HG02885 (cell line): ENCODE measurements around the gene PDCD1.
"Not testable (repeated sequence)": the region's sequence is repeated elsewhere in the genome, so short reads cannot be mapped to it uniquely, and the experiment has no call there.

Experiments
- ATAC-seq: cut with Tn5 transposase; IDR thresholded peaks from one replicate; pipeline ENCODE4 v1.9.1; 2021; ENCODE audit warnings: mild to moderate bottlenecking; ENCODE audit not compliant: unreplicated experiment, poor library complexity

The PDCD1 gene

DNA sequence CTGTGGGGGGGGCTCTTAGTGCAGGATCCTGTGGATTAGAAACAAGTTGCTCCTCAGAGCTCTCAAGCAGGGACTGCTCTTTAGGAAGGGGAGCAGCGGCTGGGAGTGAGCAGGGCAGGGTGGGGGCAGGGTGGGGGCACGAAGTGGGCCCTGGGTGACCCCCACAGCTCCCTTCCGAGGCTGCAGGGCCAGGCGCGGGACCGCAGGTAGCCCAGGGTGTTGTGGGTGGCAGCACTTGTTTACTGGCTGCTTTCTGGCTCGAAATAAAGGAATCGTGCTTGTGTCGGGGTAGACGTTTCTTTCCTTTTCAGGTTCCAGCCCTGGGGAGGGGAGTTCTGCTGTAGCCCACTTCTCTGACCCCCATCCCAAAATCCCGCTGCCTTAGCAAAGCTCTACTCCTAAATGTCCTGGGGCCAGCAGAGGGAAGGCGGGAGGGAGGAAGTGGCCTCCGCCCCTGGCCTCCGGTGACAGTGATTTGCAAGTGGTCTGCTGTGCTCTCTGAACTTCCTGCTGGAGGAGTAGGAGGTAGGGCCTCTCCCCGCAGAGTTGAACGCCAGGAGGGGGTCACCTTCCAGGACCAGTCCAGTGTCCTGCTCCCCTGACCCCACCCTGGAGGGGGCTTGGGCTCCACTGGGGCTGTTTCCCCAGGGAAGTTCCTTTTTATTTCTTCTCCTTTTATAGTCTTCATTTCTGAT is 41.4 kb downstream of the PDCD1 start:
- ATAC-seq: no peak

DNA sequence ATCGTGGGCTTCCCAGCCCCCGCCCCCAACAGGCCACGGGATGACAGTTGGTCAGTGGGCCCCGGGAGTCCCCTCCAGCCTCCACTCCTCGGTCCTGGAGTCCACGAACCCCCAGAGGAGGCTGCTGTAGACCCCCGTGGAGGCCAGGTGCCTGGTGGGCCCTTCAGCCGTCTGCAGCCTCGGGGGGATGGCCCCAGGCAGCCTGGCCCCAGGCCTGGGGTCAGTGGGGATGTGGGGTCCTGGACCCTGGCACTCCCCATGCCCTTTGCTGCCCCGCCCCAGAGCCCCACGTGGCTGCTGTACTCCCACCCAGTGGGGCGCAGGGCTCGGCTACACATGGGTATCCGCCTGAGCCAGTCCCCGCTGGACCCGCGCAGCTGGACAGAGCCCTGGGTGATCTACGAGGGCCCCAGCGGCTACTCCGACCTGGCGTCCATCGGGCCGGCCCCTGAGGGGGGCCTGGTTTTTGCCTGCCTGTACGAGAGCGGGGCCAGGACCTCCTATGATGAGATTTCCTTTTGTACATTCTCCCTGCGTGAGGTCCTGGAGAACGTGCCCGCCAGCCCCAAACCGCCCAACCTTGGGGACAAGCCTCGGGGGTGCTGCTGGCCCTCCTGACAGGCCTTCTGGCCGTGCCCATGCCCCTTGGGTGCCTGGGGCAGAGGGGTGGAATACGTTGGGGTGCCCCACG is 42.1 kb downstream of the PDCD1 start:
- ATAC-seq: no peak

DNA sequence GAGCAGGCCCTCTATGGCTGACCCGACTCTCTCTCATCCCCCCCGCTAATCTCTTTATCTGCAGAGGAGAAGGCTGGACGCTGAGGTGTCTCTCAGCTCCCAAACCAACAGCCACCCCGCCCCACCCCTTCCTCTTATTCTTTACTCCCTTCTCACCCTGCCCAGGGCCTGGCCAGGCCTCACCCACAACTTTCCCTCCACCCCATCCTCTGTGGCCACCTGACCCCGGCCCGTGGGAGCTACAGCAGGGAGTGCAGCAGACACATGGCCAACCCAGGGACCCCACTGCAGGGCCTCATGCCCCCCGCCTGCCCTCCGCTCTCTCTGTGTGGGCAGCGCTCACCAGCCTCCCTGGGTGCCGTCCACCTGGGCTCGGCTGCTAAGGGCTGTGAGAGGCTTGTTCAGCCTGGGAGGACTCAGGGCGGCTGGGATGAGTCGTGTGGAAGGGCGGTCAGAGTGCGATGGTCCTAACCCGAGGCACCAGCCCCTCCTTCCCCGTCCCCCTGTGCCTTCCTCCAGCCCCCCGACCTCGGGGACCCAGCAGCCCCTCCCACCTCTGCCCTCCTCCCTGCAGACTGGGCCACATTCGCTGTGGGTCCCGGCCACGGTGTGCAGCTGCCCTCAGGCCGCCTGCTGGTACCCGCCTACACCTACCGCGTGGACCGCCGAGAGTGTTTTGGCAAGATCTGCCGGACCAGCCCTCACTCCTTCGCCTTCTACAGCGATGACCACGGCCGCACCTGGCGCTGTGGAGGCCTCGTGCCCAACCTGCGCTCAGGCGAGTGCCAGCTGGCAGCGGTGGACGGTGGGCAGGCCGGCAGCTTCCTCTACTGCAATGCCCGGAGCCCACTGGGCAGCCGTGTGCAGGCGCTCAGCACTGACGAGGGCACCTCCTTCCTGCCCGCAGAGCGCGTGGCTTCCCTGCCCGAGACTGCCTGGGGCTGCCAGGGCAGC is 42.9 kb downstream of the PDCD1 start:
- no peak for ATAC-seq

DNA sequence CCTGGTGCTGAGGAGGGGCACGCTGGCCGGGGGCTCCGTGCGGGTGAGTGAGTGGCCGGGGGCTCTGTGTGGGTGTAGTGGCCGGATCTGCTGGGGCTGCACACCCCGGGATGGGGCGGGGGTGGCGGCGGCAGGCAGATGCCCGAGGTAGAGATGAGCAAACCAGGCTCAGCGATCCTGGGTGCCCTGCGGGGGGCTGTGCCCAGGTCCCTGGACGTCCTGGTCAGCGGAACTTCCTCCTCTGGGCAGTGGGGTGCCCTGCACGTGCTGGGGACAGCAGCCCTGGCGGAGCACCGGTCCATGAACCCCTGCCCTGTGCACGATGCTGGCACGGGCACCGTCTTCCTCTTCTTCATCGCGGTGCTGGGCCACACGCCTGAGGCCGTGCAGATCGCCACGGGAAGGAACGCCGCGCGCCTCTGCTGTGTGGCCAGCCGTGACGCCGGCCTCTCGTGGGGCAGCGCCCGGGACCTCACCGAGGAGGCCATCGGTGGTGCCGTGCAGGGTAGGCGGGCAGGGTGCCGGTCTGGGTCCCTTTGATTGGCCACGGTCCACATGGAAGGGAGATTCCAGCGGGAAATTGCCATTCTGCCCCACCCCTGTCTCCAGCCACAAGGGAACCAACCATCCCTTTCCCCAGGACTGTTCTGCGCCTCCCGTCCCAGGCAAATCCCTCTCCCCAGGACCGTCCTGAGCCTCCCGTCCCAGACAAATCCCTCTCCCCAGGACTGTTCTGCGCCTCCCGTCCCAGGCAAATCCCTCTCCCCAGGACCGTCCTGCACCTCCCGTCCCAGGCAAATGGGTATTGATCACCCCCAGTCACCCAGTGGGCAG is 43.8 kb downstream of the PDCD1 start:
- ATAC-seq: no peak

DNA sequence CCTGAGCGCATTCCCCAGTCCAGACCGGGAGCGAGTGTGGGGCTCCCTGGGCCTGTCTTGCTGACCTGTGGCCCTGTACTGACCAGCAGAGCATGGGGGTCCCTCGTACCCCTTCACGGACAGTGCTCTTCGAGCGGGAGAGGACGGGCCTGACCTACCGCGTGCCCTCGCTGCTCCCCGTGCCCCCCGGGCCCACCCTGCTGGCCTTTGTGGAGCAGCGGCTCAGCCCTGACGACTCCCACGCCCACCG is 44.4 kb downstream of the PDCD1 start:
- ATAC-seq: no peak

DNA sequence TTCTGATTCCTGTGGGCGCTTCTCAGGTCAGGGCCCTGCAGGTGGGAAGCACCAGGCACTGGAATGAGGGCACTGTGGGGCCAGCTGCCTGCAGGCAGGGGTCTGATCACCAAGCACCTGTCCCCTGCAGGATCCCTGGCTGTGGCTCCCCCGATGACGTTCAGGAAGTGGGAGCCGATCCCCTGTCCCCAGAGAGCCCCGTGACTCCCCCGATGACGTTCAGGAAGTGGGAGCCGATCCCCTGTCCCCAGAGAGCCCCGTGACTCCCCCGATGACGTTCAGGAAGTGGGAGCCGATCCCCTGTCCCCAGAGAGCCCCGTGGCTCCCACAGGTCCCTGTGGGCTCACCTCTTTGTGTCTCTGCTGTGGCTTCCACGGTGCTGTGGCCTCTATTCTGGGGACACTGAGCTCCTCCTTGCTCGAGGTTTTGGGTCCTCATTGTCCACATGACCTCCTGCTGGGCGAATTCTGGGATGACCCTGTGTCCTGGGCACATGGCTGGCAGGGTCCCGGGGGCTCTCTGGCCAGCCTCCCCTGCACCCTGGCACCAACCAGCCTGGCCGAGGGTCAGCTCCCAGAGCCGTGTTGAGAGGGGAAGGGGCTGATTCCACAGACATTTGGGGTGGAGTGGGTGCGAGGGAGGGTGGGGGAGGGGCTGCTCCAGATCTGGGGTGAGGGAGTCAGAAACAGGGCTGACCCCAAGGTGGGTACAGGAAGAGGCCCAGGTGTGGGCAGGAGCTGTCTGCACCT is 44.9 kb downstream of the PDCD1 start:
- ATAC-seq: no peak

DNA sequence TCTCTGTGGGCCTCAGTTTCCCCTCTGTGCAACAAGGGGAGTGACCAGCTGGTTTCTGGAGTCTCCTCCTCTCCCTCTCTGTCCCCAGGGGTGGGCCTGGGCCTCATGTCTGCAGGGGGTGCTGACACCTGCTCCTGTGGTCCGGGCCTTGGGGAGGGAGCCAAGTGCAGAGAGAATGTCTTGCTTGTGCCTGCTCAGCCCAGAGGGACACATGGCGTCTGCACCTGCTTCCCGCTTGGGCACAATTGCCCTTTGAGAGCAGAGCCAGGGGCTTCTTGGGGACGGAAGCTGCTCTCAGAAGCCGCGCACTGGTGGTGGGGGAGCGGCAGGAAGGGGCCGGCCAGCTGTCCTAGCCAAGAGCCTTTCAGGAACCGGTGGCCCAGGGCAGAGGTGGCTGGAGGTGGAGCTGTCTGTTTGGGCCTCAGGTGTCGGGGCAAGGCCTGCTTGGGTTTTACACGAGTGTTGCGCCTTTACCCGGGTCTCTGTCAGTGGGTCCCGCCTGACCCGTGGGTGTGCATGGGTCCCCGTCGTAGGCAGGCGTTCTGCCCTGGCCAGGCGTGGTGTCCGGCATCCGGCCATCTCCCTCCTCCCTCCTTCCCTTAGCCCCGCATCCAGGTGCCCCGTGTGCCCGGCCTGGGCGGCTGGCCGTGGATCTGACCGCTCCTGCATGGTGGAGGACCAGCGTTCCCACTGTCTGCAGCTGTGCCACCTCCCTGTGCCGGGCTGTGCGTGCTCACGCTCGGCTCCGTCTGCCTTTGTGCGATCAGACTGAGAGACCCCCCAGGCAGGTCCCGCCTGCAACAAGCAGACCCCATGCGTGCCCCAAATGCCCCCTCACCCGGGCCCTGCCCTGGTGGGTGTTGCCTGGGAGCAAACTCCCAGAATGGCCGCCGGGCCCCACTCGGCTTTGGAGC is 45.7 kb downstream of the PDCD1 start:
- no peak for ATAC-seq

DNA sequence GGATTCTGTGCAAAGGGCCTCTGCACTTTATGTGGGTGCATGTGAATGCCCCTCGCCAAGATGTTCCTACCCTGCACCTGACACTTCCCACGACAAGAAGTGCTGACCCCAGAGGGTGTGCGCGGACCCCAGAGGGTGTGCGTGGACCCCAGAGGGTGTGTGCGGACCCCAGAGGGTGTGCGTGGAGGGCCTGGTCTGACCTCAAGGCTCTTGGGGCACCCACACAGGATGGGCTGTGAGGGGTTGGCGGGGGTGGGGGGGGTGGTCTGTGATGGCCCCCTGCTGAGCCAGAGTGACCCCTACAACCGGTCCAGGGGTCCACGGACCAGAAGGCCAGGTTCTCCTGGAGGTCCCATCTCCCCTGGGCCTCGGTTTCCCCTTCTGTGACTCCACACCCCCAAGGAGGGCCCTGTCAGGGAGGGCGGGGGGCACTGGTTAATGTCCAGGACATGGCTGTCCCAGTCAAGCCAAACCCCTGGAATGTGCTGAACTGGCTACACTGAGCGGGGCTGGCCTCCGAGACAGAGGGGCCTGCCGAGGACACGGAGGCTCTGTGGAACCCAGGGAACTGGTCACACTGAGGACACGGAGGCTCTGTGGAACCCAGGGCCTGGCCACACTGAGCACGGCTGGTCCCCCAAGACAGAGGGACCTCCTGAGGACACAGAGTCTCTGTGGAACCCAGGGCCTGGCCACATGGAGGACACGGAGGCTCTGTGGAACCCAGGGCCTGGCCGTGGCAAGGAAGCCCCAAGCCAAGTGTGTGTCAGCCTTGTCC is 46.6 kb downstream of the PDCD1 start:
- ATAC-seq: no peak

DNA sequence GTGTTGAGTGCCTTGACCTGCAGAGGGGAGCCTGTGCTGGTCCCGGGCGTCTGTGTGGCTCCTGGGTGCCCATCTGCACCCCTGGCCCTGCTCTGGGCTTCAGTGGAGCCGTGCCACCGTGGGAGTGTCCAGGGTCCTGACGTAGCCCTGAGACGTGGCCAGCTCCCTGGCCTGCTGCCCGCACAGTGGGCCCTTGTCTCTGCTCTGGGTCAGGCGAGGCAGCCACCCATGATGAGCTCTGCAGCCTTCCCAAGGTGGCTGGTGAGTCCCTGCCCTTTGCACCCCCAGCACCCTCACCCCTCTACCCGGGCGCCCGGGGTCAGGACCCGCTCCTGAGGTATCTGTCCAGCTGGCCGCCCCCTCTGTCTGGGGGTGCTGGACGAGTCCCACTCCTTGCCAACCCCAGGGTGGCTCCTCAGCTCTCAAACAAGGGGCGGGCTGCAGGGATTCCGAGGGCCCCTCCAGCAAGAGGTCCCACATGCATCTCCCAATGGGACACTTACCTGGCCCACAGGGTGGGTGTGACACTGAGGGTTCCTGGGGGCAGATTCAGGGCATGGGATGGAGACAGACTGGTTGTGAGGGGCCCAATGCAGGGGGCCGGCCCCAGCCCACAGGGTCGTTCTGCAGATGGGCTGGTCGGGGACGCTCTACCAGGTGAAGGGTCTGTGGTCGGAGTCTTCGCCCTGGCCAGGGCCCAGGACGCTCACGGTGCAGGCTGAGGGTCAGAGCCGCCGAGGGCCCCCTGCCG is 47.3 kb downstream of the PDCD1 start:
- ATAC-seq: no peak

DNA sequence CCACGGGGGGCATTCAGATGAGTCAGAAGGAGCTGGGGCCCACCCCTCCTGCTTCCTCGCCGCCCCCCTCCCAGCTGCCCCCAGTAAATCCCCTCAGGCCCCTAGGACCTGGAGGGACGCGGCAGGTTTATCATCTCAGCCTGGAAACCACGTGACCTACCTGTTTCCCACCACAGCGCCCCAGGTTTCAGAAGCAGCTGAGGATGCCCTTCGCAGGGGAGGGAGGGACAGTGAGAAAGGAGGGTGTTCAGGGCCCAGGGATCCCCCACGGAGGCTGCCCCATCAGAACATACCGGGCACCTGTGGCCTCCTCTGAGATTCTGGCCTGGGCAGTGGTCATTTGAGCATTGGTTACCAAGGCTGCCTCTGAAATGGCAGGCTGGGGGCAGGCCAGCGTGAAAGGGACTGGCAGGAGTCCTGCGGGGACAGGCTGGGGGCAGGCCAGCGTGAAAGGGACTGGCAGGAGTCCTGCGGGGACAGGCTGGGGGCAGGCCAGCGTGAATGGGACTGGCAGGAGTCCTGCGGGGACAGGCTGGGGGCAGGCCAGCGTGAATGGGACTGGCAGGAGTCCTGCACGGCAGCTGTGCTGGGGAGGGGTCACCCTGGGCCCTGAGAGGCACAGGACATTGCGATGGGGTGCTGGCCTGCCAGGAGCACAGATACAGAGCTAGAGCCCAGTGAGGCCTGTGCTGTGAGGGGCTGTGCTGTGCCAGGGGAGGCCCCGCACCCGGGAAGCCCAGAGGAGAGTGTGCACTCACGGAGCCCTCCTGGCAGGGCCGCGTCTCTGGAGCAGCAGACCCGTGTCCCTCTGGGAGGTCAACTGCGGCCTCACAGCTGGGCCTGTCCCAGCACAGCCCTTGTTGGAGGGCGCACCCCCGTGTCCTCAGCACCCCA is 48.1 kb downstream of the PDCD1 start:
- ATAC-seq: no peak

DNA sequence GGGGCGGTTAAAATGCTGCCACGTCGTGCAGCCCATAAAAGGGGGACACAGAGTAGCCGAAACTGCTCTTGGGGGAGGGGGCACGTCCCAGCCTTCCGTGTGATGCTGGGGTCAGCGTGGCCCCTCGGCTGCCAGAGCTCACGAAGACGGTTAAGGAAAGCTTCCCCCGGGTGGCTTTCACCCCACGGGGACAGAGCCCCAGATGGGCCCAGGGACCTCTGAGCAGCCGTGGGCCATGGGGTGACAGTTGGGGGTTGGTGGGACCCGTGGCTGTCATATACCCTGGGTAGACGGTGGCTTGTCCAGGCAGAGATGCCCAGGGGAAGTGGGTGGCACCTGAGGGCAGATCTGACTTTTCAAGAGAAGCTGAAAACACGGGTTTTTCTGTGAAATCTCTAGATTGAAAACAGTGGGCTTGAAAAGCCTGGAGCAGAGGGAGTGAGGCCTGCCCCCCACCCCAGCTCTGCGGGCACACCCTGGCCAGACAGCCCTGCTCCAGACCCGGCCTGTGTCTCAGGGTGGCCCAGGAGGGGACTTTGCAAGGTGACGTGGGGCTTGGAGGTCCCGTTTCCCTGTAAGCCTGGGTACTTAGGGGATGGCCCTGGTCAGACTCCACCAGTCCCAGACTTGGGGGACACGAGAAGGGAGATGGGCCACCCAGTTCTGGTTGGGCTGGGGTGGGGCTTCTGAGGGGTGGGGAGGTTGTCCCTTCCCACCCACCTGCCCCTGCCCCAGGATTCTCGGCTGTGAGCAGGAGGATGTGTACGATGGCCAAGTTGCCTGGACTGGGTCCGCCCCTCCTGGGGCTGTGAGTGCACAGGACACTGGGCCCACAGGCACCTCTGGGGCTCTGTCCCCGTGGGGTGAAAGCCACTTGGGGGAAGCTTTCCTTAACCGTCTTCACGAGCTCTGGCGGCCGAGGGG is 49.0 kb downstream of the PDCD1 start:
- ATAC-seq: no peak

DNA sequence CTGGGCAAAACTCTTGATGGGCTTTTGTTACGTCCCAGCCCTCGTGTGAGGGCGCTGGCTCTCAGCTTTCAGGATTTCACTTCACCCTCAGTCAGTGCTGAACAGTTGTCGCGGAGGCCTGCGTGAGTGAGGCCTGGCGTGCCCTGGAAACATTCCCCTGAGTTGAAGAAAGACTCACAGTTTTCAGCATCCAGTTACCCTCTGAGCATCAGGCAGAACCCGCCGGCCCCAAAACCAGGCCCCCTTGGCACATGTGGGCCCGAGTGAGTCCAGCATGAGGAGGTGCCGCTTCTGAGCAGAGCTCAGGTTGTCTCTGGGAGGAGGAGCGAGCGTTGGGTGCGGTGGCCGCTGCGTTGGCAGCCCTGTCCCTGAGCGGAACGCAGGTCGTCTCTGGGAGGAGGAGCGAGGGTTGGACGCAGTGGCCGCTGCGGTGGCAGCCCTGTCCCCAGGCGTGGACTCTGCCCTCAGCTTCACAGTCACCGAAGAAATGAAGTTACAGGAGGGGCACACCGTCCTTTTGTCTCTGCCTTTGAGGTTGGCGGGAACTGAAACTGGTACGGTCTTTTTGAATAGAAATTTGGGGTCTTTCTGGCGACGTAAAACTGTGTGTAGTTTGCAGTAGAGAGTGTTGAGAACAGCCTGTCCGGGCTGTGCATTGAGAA is 49.8 kb downstream of the PDCD1 start, which contains the start of gene NEU4:
NEU4 (plus strand) TSS at position 473 of the 662 bp plus-strand sequence. CDS start 5,292 bp downstream, outside the sequence.
- ATAC-seq: no peak

DNA sequence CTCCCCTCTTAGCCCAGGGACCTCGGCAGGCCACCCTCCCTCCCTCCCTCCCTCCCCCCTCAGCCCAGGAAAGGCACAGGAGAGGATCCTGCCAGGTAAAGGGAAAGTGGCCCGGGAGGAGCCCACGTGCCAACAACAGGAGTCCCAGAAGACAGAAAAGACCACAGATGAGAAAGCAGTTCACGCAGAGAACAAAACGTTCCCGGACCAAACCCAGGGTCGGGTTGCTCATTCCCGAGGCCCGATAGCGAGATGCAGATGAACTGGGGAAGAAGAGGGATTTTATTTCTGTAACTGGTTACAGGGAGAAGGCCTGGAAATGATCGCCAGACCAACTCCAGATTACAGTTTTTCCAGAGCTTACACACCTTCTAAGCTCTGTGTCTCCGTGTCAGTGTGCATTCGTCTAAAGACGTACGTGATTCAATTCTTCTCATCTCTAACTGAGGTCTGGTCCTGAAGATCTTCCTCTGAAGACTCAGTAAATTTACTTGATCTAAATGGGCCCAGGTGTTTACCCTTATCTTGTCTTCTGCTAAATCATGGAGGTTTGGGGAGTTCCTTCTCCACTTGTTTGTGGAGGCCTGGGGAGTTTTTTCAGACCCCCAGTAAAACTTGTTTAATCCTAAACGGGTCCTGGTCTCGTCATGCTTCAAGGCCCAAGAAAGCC is 50.5 kb downstream of the PDCD1 start:
- no peak for ATAC-seq

DNA sequence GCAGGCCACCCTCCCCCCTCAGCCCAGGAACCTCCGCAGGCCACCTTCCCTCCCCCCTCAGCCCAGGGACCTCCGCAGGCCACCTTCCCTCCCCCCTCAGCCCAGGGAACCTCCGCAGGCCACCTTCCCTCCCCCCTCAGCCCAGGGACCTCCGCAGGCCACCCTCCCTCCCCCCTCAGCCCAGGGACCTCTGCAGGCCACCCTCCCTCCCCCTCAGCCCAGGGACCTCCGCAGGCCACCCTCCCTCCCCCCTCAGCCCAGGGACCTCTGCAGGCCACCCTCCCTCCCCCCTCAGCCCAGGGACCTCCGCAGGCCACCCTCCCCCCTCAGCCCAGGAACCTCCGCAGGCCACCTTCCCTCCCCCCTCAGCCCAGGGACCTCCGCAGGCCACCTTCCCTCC is 52.5 kb downstream of the PDCD1 start:
- not testable (repeated sequence) for ATAC-seq
